GM12878 (cell line): ENCODE measurements around the gene SYNGR1. TPM values are rescaled to one million over a fixed set of nuclear protein-coding genes. Genes with fewer than 3 reads are reported as not detected.
A peak's percentile ranks its signal among the peaks of the same experiment; 100 is the strongest.

Experiments used
- ATAC-seq: fragments of 200-7000 bp; cut with Tn5 transposase; 3 replicates; pipeline ENCODE4 v1.9.1; 2020; ENCODE audit warnings: mild to moderate bottlenecking, moderate library complexity
- BruUV-seq: library from RNA; stranded (reverse); fragments of 400-500 nt; replicated peaks from 2 replicates; lab custom pipeline; 2021; lab: Mats Ljungman, UMichigan
- CTCF ChIA-PET: fragments of 300-600 bp; sonication (Branson Sonifier 250); formaldehyde crosslinking; extraction: SDS; loops from one replicate; lab custom pipeline; 2021; ENCODE audit warnings: inconsistent platforms; lab: Yijun Ruan, JAX
- POLR2A ChIA-PET: fragments of 350-600 bp; formaldehyde crosslinking; extraction: SDS; loops from one replicate; lab custom pipeline; 2021; ENCODE audit warnings: inconsistent platforms; lab: Charles Lee
- RAD21 ChIA-PET: fragments of 300-600 bp; sonication (Branson Sonifier 250); formaldehyde crosslinking; loops from one replicate; lab custom pipeline; 2023; ENCODE audit warnings: antibody characterized with exemption; ENCODE audit not compliant: unreplicated experiment; lab: Charles Lee
- SMC1A ChIA-PET: fragments of 300-600 bp; sonication (Branson Sonifier 250); formaldehyde crosslinking; loops from one replicate; lab custom pipeline; 2023; ENCODE audit not compliant: unreplicated experiment, uncharacterized antibody; lab: Charles Lee
- DNase-seq: peaks from one replicate; pipeline ENCODE4 v3.0.0-alpha.2; 2011; ENCODE audit warnings: low read depth, low spot score
- FAIRE-seq: peaks from 3 replicates; lab custom pipeline; 2011; peaks lifted over from hg19 to GRCh38; lab: Jason Lieb, UNC
- H2AFZ ChIP-seq: 2 replicates; pipeline ENCODE4 v1.6.0; 2011; ENCODE audit warnings: low read depth, low read length, control low read depth; ENCODE audit not compliant: control insufficient read depth
- H3K27ac ChIP-seq: 2 replicates; pipeline ENCODE4 v1.5.1; 2011; ENCODE audit warnings: control low read depth; ENCODE audit not compliant: control insufficient read depth, insufficient read depth
- H3K27me3 ChIP-seq, 2 experiments: replicated peaks in 1 of 2; 2 replicates each; pipeline versions ENCODE4 v1.6.0 to v1.6.1; 2011; ENCODE audit warnings: low read length in 1 of 2; ENCODE audit not compliant: control insufficient read depth in 2 of 2, insufficient read depth in 2 of 2
- H3K36me3 ChIP-seq, 2 experiments: 2 replicates each; pipeline ENCODE4 v1.5.1; 2011; ENCODE audit warnings: low read length in 1 of 2; ENCODE audit not compliant: control insufficient read depth in 2 of 2, insufficient read depth in 2 of 2
- H3K4me1 ChIP-seq: 2 replicates; pipeline ENCODE4 v1.6.1; 2011; ENCODE audit warnings: mild to moderate bottlenecking, low read length, moderate library complexity, mixed read lengths; ENCODE audit not compliant: control insufficient read depth, insufficient read depth
- H3K4me2 ChIP-seq: 2 replicates; pipeline ENCODE4 v1.6.0; 2011; ENCODE audit warnings: control low read depth; ENCODE audit not compliant: control insufficient read depth, insufficient read depth
- H3K4me3 ChIP-seq: fragments of 200-600 bp; sonication (generic); 2 replicates; pipeline ENCODE4 v1.5.1; 2016
- H3K79me2 ChIP-seq: 2 replicates; pipeline ENCODE4 v1.6.0; 2011; ENCODE audit warnings: low read length; ENCODE audit not compliant: control insufficient read depth, insufficient read depth
- H3K9ac ChIP-seq: 2 replicates; pipeline ENCODE4 v1.8.0; 2011; ENCODE audit warnings: low read length, control low read depth, mixed read lengths; ENCODE audit not compliant: control insufficient read depth, insufficient read depth
- H3K9me3 ChIP-seq: replicated peaks from 3 replicates; pipeline ENCODE4 v1.5.1; 2011; ENCODE audit warnings: mild to moderate bottlenecking, low read length; ENCODE audit not compliant: control insufficient read depth, insufficient read depth
- H4K20me1 ChIP-seq: 2 replicates; pipeline ENCODE4 v1.6.0; 2011; ENCODE audit not compliant: control insufficient read depth, insufficient read depth
- BHLHE40 ChIP-seq, 2 experiments: fragments of 450-650 bp in 1 of 2; IDR thresholded peaks; 2 replicates each; pipeline ENCODE4 v1.6.1; 2011 to 2017; ENCODE audit warnings: low read depth in 2 of 2, borderline replicate concordance in 1 of 2, improper control_type of control experiment in 1 of 2, low read length in 1 of 2, mild to moderate bottlenecking in 1 of 2
- DPF2 ChIP-seq: fragments of 450-650 bp; IDR thresholded peaks from 2 replicates; pipeline ENCODE4 v1.6.1; 2017; ENCODE audit warnings: mild to moderate bottlenecking
- IKZF1 ChIP-seq: fragments of 450-650 bp; conservative IDR thresholded peaks from 2 replicates; pipeline ENCODE4 v1.6.1; 2017; ENCODE audit warnings: antibody characterized with exemption, mild to moderate bottlenecking
- IKZF2 ChIP-seq, 2 experiments: fragments of 450-650 bp; IDR thresholded peaks; 2 replicates each; pipeline ENCODE4 v1.6.1; 2017; ENCODE audit warnings: mild to moderate bottlenecking in 2 of 2, moderate library complexity in 2 of 2
- MXI1 ChIP-seq: fragments of 150-350 bp; IDR thresholded peaks from 2 replicates; pipeline ENCODE4 v1.6.1; 2011; ENCODE audit warnings: low read depth, mild to moderate bottlenecking, inconsistent platforms, low read length, improper control_type of control experiment
- NBN ChIP-seq: fragments of 450-650 bp; IDR thresholded peaks from 2 replicates; pipeline ENCODE4 v1.6.1; 2016
- NR2F1 ChIP-seq: fragments of 450-650 bp; conservative IDR thresholded peaks from 2 replicates; pipeline ENCODE4 v1.6.1; 2017; ENCODE audit warnings: mild to moderate bottlenecking
- RAD51 ChIP-seq: fragments of 450-650 bp; IDR thresholded peaks from 2 replicates; pipeline ENCODE4 v1.6.1; 2016; ENCODE audit warnings: moderate library complexity, mild to moderate bottlenecking, inconsistent platforms
- RUNX3 ChIP-seq: IDR thresholded peaks from 2 replicates; pipeline ENCODE4 v1.6.1; 2012; ENCODE audit warnings: low read length, inconsistent platforms
- SPI1 ChIP-seq: IDR thresholded peaks from 2 replicates; pipeline ENCODE4 v1.6.1; 2011; ENCODE audit warnings: low read depth, mild to moderate bottlenecking, low read length, moderate library complexity, borderline replicate concordance; ENCODE audit not compliant: insufficient read depth
- STAT3 ChIP-seq: IDR thresholded peaks from 2 replicates; pipeline ENCODE4 v1.6.1; 2011; ENCODE audit warnings: low read depth, low read length, improper control_type of control experiment
- TCF7 ChIP-seq: IDR thresholded peaks from 2 replicates; pipeline ENCODE4 v1.6.1; 2014; ENCODE audit warnings: antibody characterized with exemption, borderline replicate concordance
- ZNF217 ChIP-seq: fragments of 450-650 bp; IDR thresholded peaks from 2 replicates; pipeline ENCODE4 v1.6.1; 2017; ENCODE audit warnings: antibody characterized with exemption, mild to moderate bottlenecking
- ZNF622 ChIP-seq: fragments of 450-650 bp; IDR thresholded peaks from 2 replicates; pipeline ENCODE4 v1.6.1; 2017; ENCODE audit warnings: mild to moderate bottlenecking, inconsistent platforms
- WGBS: methylation state at CpG from one replicate; pipeline ENCODE4 v1.1.6; 2016; ENCODE audit warnings: low lambda C conversion rate; ENCODE audit not compliant: insufficient replicate concordance, insufficient coverage; ENCODE audit errors: missing lambda C conversion rate; 5-methylcytosine and 5-hydroxymethylcytosine counted together
- in situ Hi-C: fragments of 300-500 bp; cut with MboI; formaldehyde crosslinking; loops from 9 replicates; pipeline ENCODE4 v1.14.3; 2018; ENCODE audit warnings: mixed read lengths
- intact Hi-C: fragments of 100-400 bp; cut with micrococcal nuclease; formaldehyde crosslinking; loops from one replicate; pipeline ENCODE4 v1.14.2; 2022; ENCODE audit not compliant: unreplicated experiment
- polyA plus RNA-seq, 11 experiments: library from polyadenylated mRNA; depleted of rRNA in 4 of 11; unstranded in 6 of 11; stranded (reverse) in 5 of 11; fragments of >200 nt; fragmentation: Nextera tagmentation in 4 of 11; fragmentation: Illumina TruSeq in 1 of 11; extraction: Ambion mirVana in 4 of 11; extraction: Trizol in 1 of 11; gene quantifications; 1 replicate in 1 of 11; 2 replicates in 10 of 11; pipeline versions ENCODE4 v1.2.1 to v1.2.3, GENCODE V29; 2011 to 2016; ENCODE audit warnings: inconsistent platforms in 2 of 11, missing spikeins in 2 of 11, low read depth in 1 of 11
- total RNA-seq, 4 experiments: library from RNA; depleted of rRNA in 3 of 4; stranded (reverse); fragments of >200 nt in 3 of 4; fragmentation: Illumina TruSeq in 1 of 4; extraction: Trizol in 1 of 4; gene quantifications; 2 replicates each; pipeline versions ENCODE4 v1.2.1 to v1.2.3, GENCODE V29; 2013 to 2021
- TF ChIP-seq, protein P1 (sequence below): fragments of 450-650 bp; IDR thresholded peaks from 2 replicates; pipeline ENCODE4 v1.6.1; 2016; ENCODE audit warnings: mild to moderate bottlenecking
- TF ChIP-seq, protein P2 (sequence below): IDR thresholded peaks from 2 replicates; pipeline ENCODE4 v1.6.1; 2012; ENCODE audit warnings: low read depth, low read length, improper control_type of control experiment
- TF ChIP-seq, protein P3 (sequence below): fragments of 450-650 bp; IDR thresholded peaks from 2 replicates; pipeline ENCODE4 v1.6.1; 2017; ENCODE audit warnings: mild to moderate bottlenecking, moderate library complexity
- TF ChIP-seq, protein P4 (sequence below): IDR thresholded peaks from 2 replicates; pipeline ENCODE4 v1.6.1; 2011; ENCODE audit warnings: low read depth, low read length, improper control_type of control experiment, borderline replicate concordance

The SYNGR1 gene
- total and polyA plus RNA-seq, 10 of the 15 experiments (the other 5 are each of a cell fraction or from before 2014, with no cell fraction given) = 0.87 to 9.2 (median 3.5) TPM

GRCh38 chr22:39388261-39389011 lies 38.6 kb downstream of the SYNGR1 start:
- SMC1A ChIA-PET = interaction anchor here (0.9 to 1.6 kb wide), 2 partner anchors 10 to 22 kb away, joined by 3 to 4 read pairs; partner anchors contain the start of gene TAB1
- CTCF ChIA-PET = interaction anchor here (1.6 kb wide), 1 partner anchor 11 kb away, joined by 8 read pairs; the partner anchor contains the start of gene TAB1
- BruUV-seq = no TSS peak
- 16% methylated on average over 56 of the region's 56 CpGs for WGBS
- peak overlapping the region; percentile 60 for H2AFZ ChIP-seq
- POLR2A ChIA-PET = interaction anchor here (0.7 to 1.1 kb wide), 2 partner anchors 11 to 542 kb away, joined by 4 to 5 read pairs; partner anchors contain the start of gene TAB1
- no peak overlapping the region for H3K9ac ChIP-seq
- no peaks in the 10 kb centered on the region for H3K79me2 ChIP-seq
- no peaks in the 10 kb centered on the region for H3K36me3 ChIP-seq
- ATAC-seq (peak; percentile 96), DNase-seq (no peak), FAIRE-seq (no peak)
- H3K4me3 ChIP-seq = peak overlapping the region; percentile 52; the same call in 1 of the 2 replicates
- no peaks in the 10 kb centered on the region for H3K4me1 ChIP-seq
- no peaks in the 10 kb centered on the region for H3K9me3 ChIP-seq
- no peaks in the 10 kb centered on the region for H3K27me3 ChIP-seq
- in situ Hi-C loops = no loop called here
- intact Hi-C loops = no loop called here
- no peak overlapping the region for H3K27ac ChIP-seq
- RAD21 ChIA-PET = no interaction called here
- no peaks in the 10 kb centered on the region for H4K20me1 ChIP-seq
- H3K4me2 ChIP-seq = peak overlapping the region; percentile 80
- TF ChIP-seq, protein P1, sequence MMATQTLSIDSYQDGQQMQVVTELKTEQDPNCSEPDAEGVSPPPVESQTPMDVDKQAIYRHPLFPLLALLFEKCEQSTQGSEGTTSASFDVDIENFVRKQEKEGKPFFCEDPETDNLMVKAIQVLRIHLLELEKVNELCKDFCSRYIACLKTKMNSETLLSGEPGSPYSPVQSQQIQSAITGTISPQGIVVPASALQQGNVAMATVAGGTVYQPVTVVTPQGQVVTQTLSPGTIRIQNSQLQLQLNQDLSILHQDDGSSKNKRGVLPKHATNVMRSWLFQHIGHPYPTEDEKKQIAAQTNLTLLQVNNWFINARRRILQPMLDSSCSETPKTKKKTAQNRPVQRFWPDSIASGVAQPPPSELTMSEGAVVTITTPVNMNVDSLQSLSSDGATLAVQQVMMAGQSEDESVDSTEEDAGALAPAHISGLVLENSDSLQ = peak; percentile 94
- TF ChIP-seq DPF2 (0 out of 2 replicates have a peak, but pooled peaks have one; percentile 53), ZNF622 (no peak), IKZF2 (IDR thresholded peaks at IDR 0.05) (peak; percentile 23 to 55; a peak in 1 of 4 replicates), IKZF1 (peak; percentile 71), SPI1 (peak; percentile 52; the same call in 1 of the 2 replicates), MXI1 (0 out of 2 replicates have a peak, but pooled peaks have one; percentile 33), STAT3 (no peak), TCF7 (no peak), RUNX3 (peak; percentile 25), NBN (0 out of 2 replicates have a peak, but pooled peaks have one; percentile 23), NR2F1 (peak; percentile 81), RAD51 (peak; percentile 66; the same call in 1 of the 2 replicates), BHLHE40 (IDR thresholded peaks at IDR 0.05; ENCODE audit: borderline replicate concordance in 1 of 2, low read depth in 2 of 2, low read length in 1 of 2) (peak; percentile 71 to 90; a peak in 3 of 4 replicates), ZNF217 (no peak)
- TF ChIP-seq, protein P2, sequence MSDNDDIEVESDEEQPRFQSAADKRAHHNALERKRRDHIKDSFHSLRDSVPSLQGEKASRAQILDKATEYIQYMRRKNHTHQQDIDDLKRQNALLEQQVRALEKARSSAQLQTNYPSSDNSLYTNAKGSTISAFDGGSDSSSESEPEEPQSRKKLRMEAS = peak; percentile 33; the same call in 1 of the 2 replicates
- TF ChIP-seq, protein P3, sequence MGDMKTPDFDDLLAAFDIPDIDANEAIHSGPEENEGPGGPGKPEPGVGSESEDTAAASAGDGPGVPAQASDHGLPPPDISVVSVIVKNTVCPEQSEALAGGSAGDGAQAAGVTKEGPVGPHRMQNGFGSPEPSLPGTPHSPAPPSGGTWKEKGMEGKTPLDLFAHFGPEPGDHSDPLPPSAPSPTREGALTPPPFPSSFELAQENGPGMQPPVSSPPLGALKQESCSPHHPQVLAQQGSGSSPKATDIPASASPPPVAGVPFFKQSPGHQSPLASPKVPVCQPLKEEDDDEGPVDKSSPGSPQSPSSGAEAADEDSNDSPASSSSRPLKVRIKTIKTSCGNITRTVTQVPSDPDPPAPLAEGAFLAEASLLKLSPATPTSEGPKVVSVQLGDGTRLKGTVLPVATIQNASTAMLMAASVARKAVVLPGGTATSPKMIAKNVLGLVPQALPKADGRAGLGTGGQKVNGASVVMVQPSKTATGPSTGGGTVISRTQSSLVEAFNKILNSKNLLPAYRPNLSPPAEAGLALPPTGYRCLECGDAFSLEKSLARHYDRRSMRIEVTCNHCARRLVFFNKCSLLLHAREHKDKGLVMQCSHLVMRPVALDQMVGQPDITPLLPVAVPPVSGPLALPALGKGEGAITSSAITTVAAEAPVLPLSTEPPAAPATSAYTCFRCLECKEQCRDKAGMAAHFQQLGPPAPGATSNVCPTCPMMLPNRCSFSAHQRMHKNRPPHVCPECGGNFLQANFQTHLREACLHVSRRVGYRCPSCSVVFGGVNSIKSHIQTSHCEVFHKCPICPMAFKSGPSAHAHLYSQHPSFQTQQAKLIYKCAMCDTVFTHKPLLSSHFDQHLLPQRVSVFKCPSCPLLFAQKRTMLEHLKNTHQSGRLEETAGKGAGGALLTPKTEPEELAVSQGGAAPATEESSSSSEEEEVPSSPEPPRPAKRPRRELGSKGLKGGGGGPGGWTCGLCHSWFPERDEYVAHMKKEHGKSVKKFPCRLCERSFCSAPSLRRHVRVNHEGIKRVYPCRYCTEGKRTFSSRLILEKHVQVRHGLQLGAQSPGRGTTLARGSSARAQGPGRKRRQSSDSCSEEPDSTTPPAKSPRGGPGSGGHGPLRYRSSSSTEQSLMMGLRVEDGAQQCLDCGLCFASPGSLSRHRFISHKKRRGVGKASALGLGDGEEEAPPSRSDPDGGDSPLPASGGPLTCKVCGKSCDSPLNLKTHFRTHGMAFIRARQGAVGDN = peak; percentile 47
- TF ChIP-seq, protein P4, sequence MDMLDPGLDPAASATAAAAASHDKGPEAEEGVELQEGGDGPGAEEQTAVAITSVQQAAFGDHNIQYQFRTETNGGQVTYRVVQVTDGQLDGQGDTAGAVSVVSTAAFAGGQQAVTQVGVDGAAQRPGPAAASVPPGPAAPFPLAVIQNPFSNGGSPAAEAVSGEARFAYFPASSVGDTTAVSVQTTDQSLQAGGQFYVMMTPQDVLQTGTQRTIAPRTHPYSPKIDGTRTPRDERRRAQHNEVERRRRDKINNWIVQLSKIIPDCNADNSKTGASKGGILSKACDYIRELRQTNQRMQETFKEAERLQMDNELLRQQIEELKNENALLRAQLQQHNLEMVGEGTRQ = peak; percentile 3; the same call in 1 of the 2 replicates
